Thymus (tissue), 11 donors: ENCODE results near the gene IZUMO1. TPM values are rescaled to one million over a fixed set of nuclear protein-coding genes. Genes with fewer than 3 reads are reported as not detected.

Experiments used
- DNase-seq, 9 donors: peaks; one replicate each; pipeline ENCODE4 v3.0.0-alpha.2; 2013; ENCODE audit warnings: low spot score in 9 of 9, low read depth in 6 of 9, missing footprints in 1 of 9
- H3K27ac ChIP-seq, 2 donors: one replicate each; pipeline ENCODE4 v1.5.1; 2013; ENCODE audit warnings: control low read depth in 1 of 2, low read depth in 1 of 2, low read length in 1 of 2, mild to moderate bottlenecking in 1 of 2, moderate library complexity in 1 of 2
- H3K27me3 ChIP-seq, 2 donors: one replicate each; pipeline ENCODE4 v1.5.1; 2013; ENCODE audit warnings: low read length in 1 of 2; ENCODE audit not compliant: control insufficient read depth in 2 of 2, insufficient read depth in 1 of 2
- H3K36me3 ChIP-seq, 2 donors: one replicate each; pipeline ENCODE4 v1.5.1; 2013; ENCODE audit warnings: low read length in 1 of 2, mild to moderate bottlenecking in 1 of 2, moderate library complexity in 1 of 2; ENCODE audit not compliant: control insufficient read depth in 2 of 2, insufficient read depth in 2 of 2
- H3K4me1 ChIP-seq, 2 donors: one replicate each; pipeline ENCODE4 v1.5.1; 2013; ENCODE audit warnings: low read length in 2 of 2; ENCODE audit not compliant: control insufficient read depth in 2 of 2, insufficient read depth in 2 of 2
- H3K4me3 ChIP-seq, 2 donors: one replicate each; pipeline ENCODE4 v1.5.1; 2013; ENCODE audit warnings: low read length in 2 of 2, control low read depth in 1 of 2, mild to moderate bottlenecking in 1 of 2
- H3K9me3 ChIP-seq, 2 donors: one replicate each; pipeline ENCODE4 v1.5.1; 2013; ENCODE audit warnings: low read length in 1 of 2, mild to moderate bottlenecking in 1 of 2; ENCODE audit not compliant: control insufficient read depth in 2 of 2, insufficient read depth in 1 of 2
- WGBS: extraction: QIAGEN DNeasy Blood & Tissue Kit; methylation state at CpG from one replicate; pipeline ENCODE4 v1.1.7; 2013; 5-methylcytosine and 5-hydroxymethylcytosine counted together
- polyA plus RNA-seq: library from polyadenylated mRNA; stranded (reverse); fragments of 200-250 nt; gene quantifications from one replicate; pipeline ENCODE4 v1.2.3, GENCODE V29; 2013
- total RNA-seq: library from RNA; stranded (reverse); fragments of 120-200 nt; gene quantifications from one replicate; pipeline ENCODE4 v1.2.4, GENCODE V29; 2013
- donor health status: healthy.

IZUMO1 gene
- total and polyA plus RNA-seq, 2 donors = 0.05 to 0.18 TPM

DNA sequence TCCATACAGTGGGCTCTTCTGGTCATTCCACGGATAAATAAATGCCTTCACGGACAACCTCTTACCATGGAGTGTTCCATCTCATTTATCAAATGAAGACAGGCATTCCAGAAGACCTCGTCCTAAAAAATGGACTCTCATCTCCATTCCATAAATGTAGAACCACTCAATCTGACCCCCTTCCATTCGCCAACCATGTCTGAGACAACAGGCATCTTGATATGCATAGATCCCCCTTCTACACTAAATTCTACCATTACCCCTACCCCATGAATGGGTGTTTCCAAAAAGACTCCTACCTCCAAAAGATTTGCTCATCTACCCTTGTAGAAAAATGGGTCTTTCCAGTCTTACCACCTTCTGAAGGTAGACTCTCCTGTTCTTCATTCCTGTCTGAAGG, 15.3 kb downstream of the IZUMO1 start:
- Histone ChIP-seq H3K4me1 (peaks cover 0 to 3% of the 10 kb centered on the region in 2 donors), H3K27ac (no peak overlapping the region), H3K36me3 (no peaks in the 10 kb centered on the region), H3K4me3 (no peak overlapping the region), H3K27me3 (no peaks in the 10 kb centered on the region), H3K9me3 (peaks cover 0 to 16% of the 10 kb centered on the region in 2 donors)
- no peak for DNase-seq
- WGBS = 94% methylated on average over 4 of the region's 4 CpGs

DNA sequence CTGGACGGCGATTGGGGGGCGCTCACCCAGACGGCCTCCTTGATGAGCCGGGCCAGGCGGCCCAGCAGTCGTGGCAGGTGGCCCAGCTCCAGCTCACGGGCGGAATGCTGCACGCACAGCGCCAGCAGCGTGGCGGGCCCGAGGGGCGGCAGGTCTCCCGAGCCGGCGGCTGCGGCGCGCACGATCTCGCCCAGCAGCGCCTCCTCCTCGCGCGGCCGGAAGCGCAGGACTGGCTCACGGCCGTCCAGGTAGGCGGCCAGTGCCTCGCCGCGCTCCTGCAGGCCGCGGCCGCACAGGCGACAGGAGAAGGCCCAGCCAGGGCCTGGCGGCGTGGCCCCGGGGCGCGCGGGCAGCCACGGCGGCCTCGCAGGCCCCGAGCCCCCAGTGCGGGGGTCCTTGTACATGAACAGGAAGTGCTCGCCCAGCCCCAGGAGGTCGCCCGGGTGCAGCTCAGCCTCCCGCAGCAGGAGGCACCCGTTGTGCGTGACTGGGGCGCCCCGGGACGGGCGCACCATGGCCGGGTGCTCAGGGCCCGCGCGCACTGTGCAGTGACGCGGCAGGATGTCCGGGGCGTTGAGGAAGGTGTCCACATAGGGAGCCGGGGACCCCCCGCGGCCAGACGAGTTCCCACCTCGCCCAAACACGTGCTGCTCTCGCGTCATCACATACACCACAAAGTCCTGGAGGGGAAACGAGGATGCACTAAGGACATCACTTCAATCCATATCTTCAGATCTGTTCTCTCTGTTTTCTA, 17.6 kb downstream of the IZUMO1 start:
- H3K4me1 ChIP-seq = peaks cover 4 to 15% of the 10 kb centered on the region in 2 donors
- 93% methylated on average over 77 of the region's 77 CpGs for WGBS
- DNase-seq = no peak
- H3K4me3 ChIP-seq = no peak overlapping the region
- H3K36me3 ChIP-seq = peaks cover 0 to 2% of the 10 kb centered on the region in 2 donors
- peaks cover 0 to 31% of the 10 kb centered on the region in 2 donors for H3K9me3 ChIP-seq
- peak overlapping the region in 1 of 2 donors; percentile 70 for H3K27ac ChIP-seq
- no peaks in the 10 kb centered on the region for H3K27me3 ChIP-seq

DNA sequence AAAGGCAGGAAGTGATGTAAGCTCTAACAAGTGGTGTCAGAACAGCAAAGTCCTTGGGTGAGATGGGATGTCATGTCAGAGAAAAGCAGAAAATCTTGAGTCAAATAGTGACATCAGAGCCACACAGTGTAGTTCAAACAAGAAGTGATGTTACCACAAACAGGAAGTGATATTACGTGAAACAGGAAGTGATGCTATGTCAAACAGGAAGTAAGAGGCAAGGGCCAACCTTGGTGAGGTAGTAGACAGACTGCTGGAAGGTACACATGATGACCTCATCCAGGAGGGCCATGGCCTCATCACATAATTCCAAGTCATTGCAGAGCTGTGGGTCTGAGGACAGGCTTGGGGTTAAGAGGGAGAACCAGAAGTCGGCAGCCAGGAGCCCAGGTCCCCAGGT, 20.2 kb downstream of the IZUMO1 start:
- H3K27me3 ChIP-seq = no peaks in the 10 kb centered on the region
- no peak overlapping the region for H3K4me3 ChIP-seq
- WGBS = 51% methylated on average over 2 of the region's 2 CpGs
- peaks cover 0 to 31% of the 10 kb centered on the region in 2 donors for H3K9me3 ChIP-seq
- H3K27ac ChIP-seq = peak overlapping the region in 1 of 2 donors; percentile 43
- H3K36me3 ChIP-seq = peaks cover 0 to 2% of the 10 kb centered on the region in 2 donors
- DNase-seq = peak in 1 of 9 donors; percentile 53
- H3K4me1 ChIP-seq = peaks cover 4 to 15% of the 10 kb centered on the region in 2 donors

DNA sequence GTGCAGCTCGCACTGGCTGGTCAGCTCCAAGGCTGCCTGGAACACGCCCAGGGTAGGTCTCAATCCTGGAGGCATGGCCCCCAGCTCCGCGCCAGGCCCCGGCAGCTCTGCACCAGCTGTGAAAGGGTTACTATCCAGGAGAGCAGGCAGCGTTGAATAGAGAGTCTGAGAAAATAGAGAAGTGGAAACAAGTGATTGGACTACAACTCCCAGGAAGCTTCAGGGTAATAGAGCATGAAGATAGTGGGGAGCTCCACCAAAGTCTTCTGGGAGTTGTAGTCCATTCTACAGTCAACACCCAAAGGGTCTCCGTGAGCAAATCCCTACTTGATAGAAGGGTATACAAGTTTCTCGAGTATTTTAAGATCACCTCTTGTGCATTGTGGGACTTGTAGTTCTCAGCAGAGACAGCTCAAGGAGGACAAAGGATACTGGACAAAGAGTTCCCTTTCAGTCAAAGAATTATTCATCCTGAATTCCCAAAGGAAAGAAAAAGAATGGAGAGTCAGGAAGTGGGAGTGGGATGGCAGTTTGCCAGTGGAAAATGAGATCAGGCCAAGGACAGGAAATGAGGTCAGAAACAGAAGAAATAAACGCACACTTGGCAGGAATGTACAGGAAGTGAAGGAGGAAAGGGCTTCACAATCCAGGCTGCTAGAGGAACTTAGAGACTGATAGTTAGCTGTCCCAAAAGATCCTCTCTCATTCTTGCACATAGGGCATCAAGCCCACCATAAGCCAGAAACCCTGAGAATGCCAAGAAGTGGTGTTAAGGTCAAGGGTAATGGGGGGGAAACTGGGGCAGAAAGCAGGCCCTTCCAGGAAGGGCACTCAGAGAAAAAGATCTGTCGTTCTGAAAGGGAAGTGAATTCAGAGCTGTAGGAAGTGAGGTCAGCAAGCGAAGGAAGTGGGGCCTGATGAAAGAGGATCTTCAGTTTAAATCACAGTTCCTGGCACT, 21.6 kb downstream of the IZUMO1 start:
- H3K36me3 ChIP-seq = peaks cover 0 to 2% of the 10 kb centered on the region in 2 donors
- peak in 7 of 9 donors; percentile 49 to 83 (median 64) for DNase-seq
- H3K27me3 ChIP-seq = no peaks in the 10 kb centered on the region
- H3K4me1 ChIP-seq = peaks cover 7 to 25% of the 10 kb centered on the region in 2 donors
- H3K27ac ChIP-seq = peak overlapping the region; percentile 59 to 68
- H3K4me3 ChIP-seq = no peak overlapping the region
- H3K9me3 ChIP-seq = peaks cover 0 to 28% of the 10 kb centered on the region in 2 donors
- WGBS = 49% methylated on average over 11 of the region's 11 CpGs

DNA sequence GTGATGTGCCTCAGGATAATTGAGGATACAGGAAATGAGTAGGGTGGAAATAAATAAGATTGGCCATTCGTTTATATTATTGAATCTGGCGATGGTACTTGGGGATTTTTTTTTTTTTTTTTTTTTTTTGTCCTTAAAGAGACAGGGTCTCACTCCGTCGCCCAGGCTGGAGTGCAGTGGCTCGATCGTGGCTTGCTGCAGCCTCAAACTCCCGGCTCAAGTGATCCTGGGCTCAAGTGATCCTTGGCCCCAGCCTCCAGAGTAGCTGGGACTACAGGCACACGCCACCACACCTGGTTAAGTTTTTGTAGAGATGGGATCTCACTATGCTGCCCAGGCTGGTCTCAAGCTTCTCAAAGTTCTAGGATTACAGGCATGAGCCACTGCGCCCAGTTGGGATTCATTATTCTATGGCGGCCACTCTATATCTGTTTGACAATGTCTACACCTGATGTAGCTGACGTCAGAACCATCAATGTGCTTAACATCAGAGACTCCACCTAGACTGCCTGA, 24.5 kb downstream of the IZUMO1 start:
- WGBS = 95% methylated on average over 11 of the region's 11 CpGs
- Histone ChIP-seq H3K27me3 (no peaks in the 10 kb centered on the region), H3K4me1 (peaks cover 7 to 32% of the 10 kb centered on the region in 2 donors), H3K9me3 (peaks cover 0 to 20% of the 10 kb centered on the region in 2 donors), H3K36me3 (peaks cover 0 to 2% of the 10 kb centered on the region in 2 donors), H3K27ac (no peak overlapping the region), H3K4me3 (no peak overlapping the region)
- no peak for DNase-seq

DNA sequence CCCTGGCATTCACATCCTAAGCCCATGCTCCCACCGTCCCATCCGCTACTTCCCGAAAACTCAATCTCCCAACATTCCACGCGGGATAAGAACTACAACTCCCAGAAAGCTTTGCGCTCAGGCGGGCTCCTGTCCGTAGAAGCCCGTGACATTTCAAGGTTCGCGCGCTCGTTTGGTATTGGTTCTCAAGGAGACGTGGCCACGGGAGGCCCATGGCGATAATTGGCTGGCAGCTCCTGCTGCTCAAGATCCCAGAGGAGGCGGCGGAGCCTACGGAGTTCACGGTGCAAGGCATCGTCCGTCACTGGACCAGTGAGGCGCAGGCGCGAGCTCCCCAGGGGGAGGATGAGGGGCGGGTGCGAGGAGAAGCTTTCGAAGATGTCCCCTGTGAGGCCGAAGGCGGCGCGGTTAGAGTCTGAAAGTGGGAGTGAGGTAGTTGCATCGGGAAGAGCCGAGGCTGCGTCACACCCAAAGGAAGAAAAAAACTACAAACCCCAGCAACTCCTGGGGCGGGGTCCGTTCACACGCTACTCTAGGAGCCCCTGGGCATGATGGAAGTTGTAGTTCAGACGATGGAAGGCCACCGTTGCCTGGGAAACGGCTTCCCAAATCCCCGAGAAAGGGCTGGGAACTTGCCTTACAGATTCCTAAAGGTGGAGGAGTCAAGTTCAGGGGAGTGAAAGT, 26.0 kb downstream of the IZUMO1 start:
- peak overlapping the region; percentile 80 to 82 for H3K27ac ChIP-seq
- no peaks in the 10 kb centered on the region for H3K27me3 ChIP-seq
- peaks cover 0 to 9% of the 10 kb centered on the region in 2 donors for H3K9me3 ChIP-seq
- WGBS = 18% methylated on average over 42 of the region's 42 CpGs
- H3K4me3 ChIP-seq = peak overlapping the region; percentile 66 to 67
- H3K36me3 ChIP-seq = no peaks in the 10 kb centered on the region
- DNase-seq = peak; percentile 89 to 98 (median 94)
- peaks cover 7 to 33% of the 10 kb centered on the region in 2 donors for H3K4me1 ChIP-seq

DNA sequence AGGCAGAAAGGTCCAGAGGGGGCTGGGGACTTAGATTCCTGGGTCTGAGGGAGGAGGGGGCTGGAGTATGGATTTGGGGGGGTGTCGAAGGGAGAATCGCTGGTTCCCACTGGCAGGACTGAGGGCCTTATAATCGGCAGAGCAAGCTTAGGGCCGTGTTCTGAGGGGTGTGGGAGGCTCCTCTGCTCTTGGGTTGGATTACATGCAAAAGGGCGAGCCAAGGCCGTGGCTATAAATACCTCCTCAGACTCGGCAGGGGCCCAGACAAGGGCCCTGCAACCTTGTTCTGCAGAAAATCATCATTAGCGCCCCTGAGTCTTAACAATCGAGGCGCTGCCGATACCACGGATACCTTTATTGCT, 26.5 kb downstream of the IZUMO1 start:
- no peak overlapping the region for H3K27ac ChIP-seq
- H3K4me3 ChIP-seq = peak overlapping the region in 1 of 2 donors; percentile 66
- peaks cover 0 to 6% of the 10 kb centered on the region in 2 donors for H3K9me3 ChIP-seq
- no peaks in the 10 kb centered on the region for H3K27me3 ChIP-seq
- peaks cover 7 to 33% of the 10 kb centered on the region in 2 donors for H3K4me1 ChIP-seq
- WGBS = 61% methylated on average over 12 of the region's 12 CpGs
- no peaks in the 10 kb centered on the region for H3K36me3 ChIP-seq
- no peak for DNase-seq

DNA sequence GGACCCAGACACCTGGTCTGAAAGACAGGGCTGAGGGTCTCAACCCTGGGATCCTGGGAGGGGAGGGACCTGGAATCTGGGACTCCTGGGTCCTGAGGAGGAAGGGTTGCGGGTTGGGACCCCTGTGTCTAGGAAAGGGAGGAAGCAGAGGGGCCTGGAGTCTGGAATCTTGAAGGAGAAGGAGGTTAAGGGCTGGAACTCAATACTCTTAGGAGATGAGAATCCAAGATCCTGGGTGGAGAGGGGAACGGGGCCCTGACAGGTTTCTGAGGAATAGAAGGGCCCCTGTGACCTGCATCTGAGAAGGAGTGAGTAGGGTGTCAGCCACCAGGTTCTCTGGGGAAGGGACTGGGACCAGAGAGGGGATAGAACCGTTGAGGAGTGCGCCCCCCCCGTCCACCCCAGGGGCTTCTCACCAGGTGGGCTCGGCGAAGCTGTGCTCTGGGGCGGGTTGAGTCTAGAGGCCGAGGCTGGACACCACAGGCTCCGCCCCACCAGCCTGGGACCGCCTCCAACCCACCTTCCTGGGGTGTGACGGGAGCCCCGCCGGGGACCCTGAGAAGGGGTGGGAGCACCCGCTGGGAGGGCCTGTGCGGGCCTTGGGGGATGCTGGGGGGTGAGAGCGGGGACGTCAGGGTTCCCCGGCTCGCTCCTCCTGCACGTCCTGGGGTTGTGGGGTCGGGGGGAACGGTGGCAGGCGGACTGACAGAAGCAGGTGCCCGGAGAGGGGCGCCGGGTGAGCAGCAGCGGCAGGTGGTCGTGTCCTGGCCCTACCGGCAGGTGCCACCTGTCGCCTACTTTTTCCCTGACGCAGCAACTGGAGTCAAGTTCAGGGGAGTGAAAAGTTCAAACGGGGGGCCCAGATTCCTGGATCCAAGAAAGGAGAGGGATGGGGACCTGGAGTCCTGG, 27.2 kb downstream of the IZUMO1 start, which contains the start of gene MAMSTR:
TSS of gene MAMSTR (minus strand) at position 463 of the 909 bp plus-strand sequence. CDS start 694 bp downstream, outside the sequence.
- H3K36me3 ChIP-seq = no peaks in the 10 kb centered on the region
- H3K4me1 ChIP-seq = peaks cover 11 to 33% of the 10 kb centered on the region in 2 donors
- peak within 1 kb of the TSS; percentile 66 to 67 for H3K4me3 ChIP-seq
- no peaks in the 10 kb centered on the region for H3K27me3 ChIP-seq
- peak within 1 kb of the TSS in 1 of 2 donors; percentile 80 for H3K27ac ChIP-seq
- peaks cover 0 to 4% of the 10 kb centered on the region in 2 donors for H3K9me3 ChIP-seq
- WGBS = 90% methylated on average over 33 of the region's 33 CpGs
- DNase-seq = no peak
